A549 (cell line): ENCODE results near the gene ADAMTSL3. TPM values are rescaled to one million over a fixed set of nuclear protein-coding genes. Genes with fewer than 3 reads are reported as not detected.

Source experiments
- ATAC-seq, 2 experiments: fragments of 200-7000 bp in 1 of 2; fragments of >200 bp in 1 of 2; cut with Nextera tagmentation in 1 of 2; cut with Tn5 transposase in 1 of 2; 3 replicates each; pipeline versions ENCODE4 v1.8.0 to v1.9.1; 2018 to 2020; ENCODE audit warnings: mild to moderate bottlenecking in 1 of 2, moderate library complexity in 1 of 2
- CTCF ChIA-PET: fragments of 300-600 bp; sonication (Branson Sonifier 250); formaldehyde crosslinking; extraction: SDS; loops from one replicate; lab custom pipeline; 2021; ENCODE audit warnings: antibody characterized with exemption, inconsistent platforms; lab: Yijun Ruan, JAX
- POLR2A ChIA-PET: fragments of 350-600 bp; formaldehyde crosslinking; extraction: SDS; loops from one replicate; lab custom pipeline; 2021; ENCODE audit warnings: antibody characterized with exemption, inconsistent platforms; lab: Yijun Ruan, JAX
- DNase-seq, 2 experiments: peaks; one replicate each; pipeline versions ENCODE4 v3.0.0 to v3.0.0-alpha.2; 2011 to 2016; ENCODE audit warnings: low read depth in 1 of 2, low spot score in 1 of 2
- FAIRE-seq: peaks from 2 replicates; lab custom pipeline; 2011; peaks lifted over from hg19 to GRCh38; lab: Jason Lieb, UNC
- H3K27ac ChIP-seq, 2 experiments: fragments of >200 bp; sonication (Bioruptor Twin); formaldehyde crosslinking; 3 replicates each; pipeline ENCODE4 v1.5.1; 2016 to 2017
- H3K4me1 ChIP-seq: fragments of >200 bp; sonication (Bioruptor Twin); formaldehyde crosslinking; 3 replicates; pipeline ENCODE4 v1.6.1; 2016
- H3K4me2 ChIP-seq: fragments of >200 bp; sonication (Bioruptor Twin); formaldehyde crosslinking; 3 replicates; pipeline ENCODE4 v1.6.1; 2016
- H3K4me3 ChIP-seq: fragments of >200 bp; sonication (Bioruptor Twin); formaldehyde crosslinking; 3 replicates; pipeline ENCODE4 v1.5.1; 2016
- H3K9me3 ChIP-seq: fragments of >200 bp; sonication (Bioruptor Twin); formaldehyde crosslinking; 3 replicates; pipeline ENCODE4 v1.6.1; 2016
- BCL3 ChIP-seq: fragments of >200 bp; sonication (Bioruptor Twin); formaldehyde crosslinking; IDR thresholded peaks from 3 replicates; pipeline ENCODE4 v1.6.1; 2016
- CEBPB ChIP-seq, 2 experiments: fragments of >200 bp in 1 of 2; sonication (Bioruptor Twin) in 1 of 2; formaldehyde crosslinking in 1 of 2; IDR thresholded peaks; 2 replicates each; pipeline ENCODE4 v1.6.1; 2012 to 2016
- CHD2 ChIP-seq: fragments of 150-350 bp; IDR thresholded peaks from 2 replicates; pipeline ENCODE4 v1.6.1; 2014; ENCODE audit warnings: low read length; ENCODE audit not compliant: partially characterized antibody
- E2F6 ChIP-seq: IDR thresholded peaks from 2 replicates; pipeline ENCODE4 v1.6.1; 2012; ENCODE audit warnings: low read depth, borderline replicate concordance
- EHF ChIP-seq: fragments of 250-450 bp; sonication (Bioruptor Pico); IDR thresholded peaks from 2 replicates; pipeline ENCODE4 v1.5.0; 2020; ENCODE audit warnings: mild to moderate bottlenecking
- EHMT2 ChIP-seq: fragments of 200-600 bp; sonication (generic); IDR thresholded peaks from 2 replicates; pipeline ENCODE4 v1.6.1; 2016; ENCODE audit warnings: antibody characterized with exemption, low read depth, mild to moderate bottlenecking, moderate library complexity
- ESRRA ChIP-seq: fragments of 150-350 bp; IDR thresholded peaks from 2 replicates; pipeline ENCODE4 v1.6.1; 2014; ENCODE audit warnings: mild to moderate bottlenecking, low read length, borderline replicate concordance
- FOSB ChIP-seq: fragments of 250-450 bp; sonication (Bioruptor Pico); IDR thresholded peaks from 2 replicates; pipeline ENCODE4 v1.5.0; 2020; ENCODE audit warnings: mild to moderate bottlenecking, moderate library complexity
- HDAC2 ChIP-seq: fragments of 200-600 bp; sonication (generic); IDR thresholded peaks from 2 replicates; pipeline ENCODE4 v1.6.1; 2016
- HES2 ChIP-seq: fragments of >200 bp; sonication (Bioruptor Twin); formaldehyde crosslinking; IDR thresholded peaks from 2 replicates; pipeline ENCODE4 v1.6.1; 2016
- HEYL ChIP-seq: fragments of 250-450 bp; sonication (Bioruptor Pico); IDR thresholded peaks from 2 replicates; pipeline ENCODE4 v1.8.0; 2021; ENCODE audit warnings: mild to moderate bottlenecking, moderate library complexity
- HOXB5 ChIP-seq: fragments of 250-450 bp; sonication (Bioruptor Pico); IDR thresholded peaks from 2 replicates; pipeline ENCODE4 v1.5.0; 2020; ENCODE audit warnings: mild to moderate bottlenecking, moderate library complexity
- JUN ChIP-seq, 2 experiments: fragments of >200 bp; sonication (Bioruptor Twin); formaldehyde crosslinking; IDR thresholded peaks; 2 replicates in 1 of 2; 3 replicates in 1 of 2; pipeline ENCODE4 v1.6.1; 2016 to 2017
- JUNB ChIP-seq: fragments of >200 bp; sonication (Bioruptor Twin); formaldehyde crosslinking; IDR thresholded peaks from 2 replicates; pipeline ENCODE4 v1.6.1; 2016
- KDM5A ChIP-seq: fragments of 200-600 bp; sonication (generic); IDR thresholded peaks from 2 replicates; pipeline ENCODE4 v1.6.1; 2016; ENCODE audit warnings: antibody characterized with exemption, mild to moderate bottlenecking
- MAX ChIP-seq: IDR thresholded peaks from 2 replicates; pipeline ENCODE4 v1.6.1; 2012
- MYC ChIP-seq: IDR thresholded peaks from 2 replicates; pipeline ENCODE4 v1.6.1; 2012; ENCODE audit warnings: mild to moderate bottlenecking, inconsistent platforms, low read length, improper control_type of control experiment, borderline replicate concordance
- NFE2L2 ChIP-seq: fragments of 150-350 bp; conservative IDR thresholded peaks from 2 replicates; pipeline ENCODE4 v1.6.1; 2014; ENCODE audit warnings: low read length
- PBX3 ChIP-seq: IDR thresholded peaks from 2 replicates; pipeline ENCODE4 v1.6.1; 2012
- PHF8 ChIP-seq: fragments of 200-600 bp; sonication (generic); IDR thresholded peaks from 2 replicates; pipeline ENCODE4 v1.6.1; 2016; ENCODE audit warnings: low read depth, mild to moderate bottlenecking, antibody characterized with exemption, moderate library complexity, borderline replicate concordance
- RARB ChIP-seq: fragments of 250-450 bp; sonication (Bioruptor Pico); IDR thresholded peaks from 2 replicates; pipeline ENCODE4 v1.8.0; 2021; ENCODE audit warnings: mild to moderate bottlenecking, moderate library complexity
- RCOR1 ChIP-seq: fragments of 150-350 bp; IDR thresholded peaks from 2 replicates; pipeline ENCODE4 v1.6.1; 2014; ENCODE audit warnings: antibody characterized with exemption, low read length, low read depth
- REST ChIP-seq: fragments of 200-600 bp; sonication (generic); IDR thresholded peaks from 2 replicates; pipeline ENCODE4 v1.6.1; 2016; ENCODE audit warnings: antibody characterized with exemption, mild to moderate bottlenecking, moderate library complexity
- RFX5 ChIP-seq: fragments of 450-650 bp; IDR thresholded peaks from 2 replicates; pipeline ENCODE4 v1.7.1; 2014; ENCODE audit warnings: antibody characterized with exemption, mild to moderate bottlenecking, moderate library complexity
- RNF2 ChIP-seq: fragments of 200-600 bp; sonication (generic); IDR thresholded peaks from 2 replicates; pipeline ENCODE4 v1.6.1; 2016; ENCODE audit warnings: low read depth, mild to moderate bottlenecking, antibody characterized with exemption, moderate library complexity, borderline replicate concordance
- SREBF2 ChIP-seq: fragments of 450-650 bp; IDR thresholded peaks from 2 replicates; pipeline ENCODE4 v1.6.1; 2014; ENCODE audit warnings: mild to moderate bottlenecking, moderate library complexity
- TP53 ChIP-seq: fragments of 250-450 bp; sonication (Bioruptor Pico); IDR thresholded peaks from 2 replicates; pipeline ENCODE4 v1.5.0; 2021; ENCODE audit warnings: mild to moderate bottlenecking, moderate library complexity
- ZC3H11A ChIP-seq: fragments of 450-650 bp; IDR thresholded peaks from 2 replicates; pipeline ENCODE4 v1.6.1; 2014; ENCODE audit warnings: antibody characterized with exemption, mild to moderate bottlenecking
- WGBS: methylation state at CpG from one replicate; pipeline ENCODE4 v1.1.6; 2017; ENCODE audit errors: missing lambda C conversion rate; 5-methylcytosine and 5-hydroxymethylcytosine counted together
- polyA plus RNA-seq, 4 experiments: library from polyadenylated mRNA; depleted of rRNA in 3 of 4; stranded (reverse); fragments of >200 nt; fragmentation: RNase III in 1 of 4; extraction: RNeasy Plus Mini Kit Qiagen cat#74134 plus additional on column Dnase treatment in 1 of 4; gene quantifications; 2 replicates in 3 of 4; 3 replicates in 1 of 4; pipeline ENCODE4 v1.2.3, GENCODE V29; 2011 to 2017

ADAMTSL3 gene
- polyA plus RNA-seq, 2 of the 4 experiments (the other 2 are of a cell fraction): 0.22 to 0.25 TPM

- no peak for DNase-seq
- Histone ChIP-seq H3K4me1 (no peaks in the 10 kb centered on the region), H3K9me3 (no peaks in the 10 kb centered on the region; the same call in 2 of the 3 replicates), H3K4me3 (no peak overlapping the region), H3K4me2 (no peak overlapping the region), H3K27ac (no peak overlapping the region)
- CTCF ChIA-PET: interaction anchor here (0.8 to 1.5 kb wide), 3 partner anchors 22 to 340 kb away, joined by 3 read pairs; no protein-coding TSS in a partner anchor
- no peak for ATAC-seq
- 9% methylated on average over 2 of the region's 2 CpGs for WGBS
- POLR2A ChIA-PET: no interaction called here
- FAIRE-seq: no peak
- TF ChIP-seq MAX (no peak), HDAC2 (no peak), SREBF2 (no peak), RARB (no peak), RNF2 (no peak), MYC (no peak), ZC3H11A (no peak), PBX3 (no peak), CEBPB (IDR thresholded peaks at IDR 0.05) (no peak), RFX5 (no peak), JUNB (no peak), KDM5A (no peak), BCL3 (no peak), E2F6 (no peak), HES2 (no peak), EHMT2 (no peak), NFE2L2 (no peak), PHF8 (no peak), EHF (CRISPR knock-in tag) (no peak), HOXB5 (CRISPR knock-in tag) (no peak)
Measured at GRCh38 chr15:83912343-83912742, 258.4 kb downstream of the ADAMTSL3 start.

GRCh38 chr15:83913034-83913632 is 259.2 kb downstream of the ADAMTSL3 start:
- H3K27ac ChIP-seq: no peak overlapping the region
- no peak for TF ChIP-seq ESRRA
- no peak for TF ChIP-seq HEYL (CRISPR knock-in tag)
- no peak for TF ChIP-seq SREBF2
- no peak for TF ChIP-seq RCOR1
- TF ChIP-seq JUN (IDR thresholded peaks at IDR 0.05): no peak
- TF ChIP-seq CEBPB (IDR thresholded peaks at IDR 0.05): no peak
- TF ChIP-seq CHD2: no peak
- TF ChIP-seq REST: no peak
- TF ChIP-seq TP53 (CRISPR knock-in tag): no peak
- no peak for TF ChIP-seq E2F6
- no peak for TF ChIP-seq FOSB
- TF ChIP-seq JUNB: no peak
- TF ChIP-seq KDM5A: no peak
- no peak for TF ChIP-seq ZC3H11A
- H3K9me3 ChIP-seq: no peaks in the 10 kb centered on the region; the same call in 2 of the 3 replicates
- WGBS: 30% methylated on average over 11 of the region's 14 CpGs
- no peak for ATAC-seq
- FAIRE-seq: no peak
- no peak overlapping the region for H3K4me3 ChIP-seq
- no peak overlapping the region for H3K4me2 ChIP-seq
- POLR2A ChIA-PET: no interaction called here
- no peaks in the 10 kb centered on the region for H3K4me1 ChIP-seq
- DNase-seq: no peak
- CTCF ChIA-PET: interaction anchor here (0.8 to 1.5 kb wide), 2 partner anchors 30 to 341 kb away, joined by 3 read pairs; no protein-coding TSS in a partner anchor
